ENCODE measurements around the gene ANO4.
A peak's percentile ranks its signal among the peaks of the same experiment; 100 is the strongest.
"Not testable (repeated sequence)": the region's sequence is repeated elsewhere in the genome, so short reads cannot be mapped to it uniquely, and the experiment has no call there.

ANO4 gene

GRCh38 chr12:100953217-100953616, 158.6 kb downstream of the ANO4 start:
- DNase-seq (ENCODE audit: low read depth) = no peak

GRCh38 chr12:100953677-100954076, 159.1 kb downstream of the ANO4 start:
- DNase-seq (ENCODE audit: low read depth) = no peak

- no peak for DNase-seq (ENCODE audit: low read depth)
Observed at GRCh38 chr12:100954118-100954517, 159.5 kb downstream of the ANO4 start.

GRCh38 chr12:100955139-100955538, 160.6 kb downstream of the ANO4 start:
- DNase-seq (ENCODE audit: low read depth) = no peak

GRCh38 chr12:100956311-100956852, 161.8 kb downstream of the ANO4 start:
- no peak for DNase-seq (ENCODE audit: low read depth)

GRCh38 chr12:100959481-100959880, 164.9 kb downstream of the ANO4 start:
- DNase-seq (ENCODE audit: low read depth) = peak; percentile 7

- DNase-seq (ENCODE audit: low read depth) = no peak
Observed at GRCh38 chr12:100962086-100962712, 167.6 kb downstream of the ANO4 start.

GRCh38 chr12:100963381-100963780, 168.8 kb downstream of the ANO4 start:
- DNase-seq (ENCODE audit: low read depth) = peak; percentile 72

- peak; percentile 49 for DNase-seq (ENCODE audit: low read depth)
Observed at GRCh38 chr12:100964028-100964427, 169.5 kb downstream of the ANO4 start.

- no peak for DNase-seq (ENCODE audit: low read depth)
Observed at GRCh38 chr12:100967189-100967588, 172.6 kb downstream of the ANO4 start.

GRCh38 chr12:100970894-100971293, 176.3 kb downstream of the ANO4 start:
- no peak for DNase-seq (ENCODE audit: low read depth)

- no peak for DNase-seq (ENCODE audit: low read depth)
Observed at GRCh38 chr12:100972121-100972520, 177.5 kb downstream of the ANO4 start.

- DNase-seq (ENCODE audit: low read depth) = no peak
Observed at GRCh38 chr12:100974341-100974740, 179.8 kb downstream of the ANO4 start.

- no peak for DNase-seq (ENCODE audit: low read depth)
Observed at GRCh38 chr12:100974747-100975146, 180.2 kb downstream of the ANO4 start.

GRCh38 chr12:100976735-100977134, 182.2 kb downstream of the ANO4 start:
- DNase-seq (ENCODE audit: low read depth) = no peak

- no peak for DNase-seq (ENCODE audit: low read depth)
Observed at GRCh38 chr12:100980856-100981255, 186.3 kb downstream of the ANO4 start.

- DNase-seq (ENCODE audit: low read depth) = no peak
Observed at GRCh38 chr12:100982511-100983183, 188.1 kb downstream of the ANO4 start.

- no peak for DNase-seq (ENCODE audit: low read depth)
Observed at GRCh38 chr12:100984796-100985195, 190.2 kb downstream of the ANO4 start.

- peak; percentile 45 for DNase-seq (ENCODE audit: low read depth)
Observed at GRCh38 chr12:100986595-100987547, 192.3 kb downstream of the ANO4 start.

- peak; percentile 8 for DNase-seq (ENCODE audit: low read depth)
Observed at GRCh38 chr12:100987552-100988521, 193.3 kb downstream of the ANO4 start.

GRCh38 chr12:100989509-100989908, 194.9 kb downstream of the ANO4 start:
- not testable (repeated sequence) for DNase-seq (ENCODE audit: low read depth)

Data from fibroblast of gingiva (primary cell).